Transverse colon (tissue), 4 donors: ENCODE measurements around the gene ZNF506.

Source experiments
- CTCF ChIP-seq, 5 experiments: fragments of 200-600 bp in 3 of 5; fragments of 450-650 bp in 2 of 5; sonication (generic) in 3 of 5; IDR thresholded peaks; 1 replicate in 2 of 5; 2 replicates in 3 of 5; pipeline ENCODE4 v1.5.1; 2016 to 2017; ENCODE audit warnings: antibody characterized with exemption in 5 of 5, inconsistent platforms in 3 of 5, mild to moderate bottlenecking in 2 of 5, moderate library complexity in 1 of 5
- EP300 ChIP-seq: sonication (generic); formaldehyde crosslinking; IDR thresholded peaks from one replicate; pipeline ENCODE4 v1.6.1; 2017; ENCODE audit warnings: antibody characterized with exemption, low read depth
- POLR2A ChIP-seq: fragments of 450-650 bp; IDR thresholded peaks from one replicate; pipeline ENCODE4 v1.6.1; 2016; ENCODE audit warnings: antibody characterized with exemption, mild to moderate bottlenecking, moderate library complexity
- POLR2AphosphoS5 ChIP-seq, 3 donors: sonication (generic); formaldehyde crosslinking; IDR thresholded peaks; one replicate each; pipeline ENCODE4 v1.6.1; 2016; ENCODE audit warnings: antibody characterized with exemption in 3 of 3

GRCh38 chr19:19749908-19750841 is 71.4 kb downstream of the ZNF506 start:
- TF ChIP-seq POLR2A (no peak), EP300 (no peak), CTCF (IDR thresholded peaks at IDR 0.05) (no peak), POLR2AphosphoS5 (IDR thresholded peaks at IDR 0.05) (no peak)
